ENCODE results near the gene PRODH2. TPM values are rescaled to one million over a fixed set of nuclear protein-coding genes. Genes with fewer than 3 reads are reported as not detected.

The PRODH2 gene
- total and polyA plus RNA-seq, 2 of the 13 experiments (the other 11 are each of a cell fraction or from before 2014, with no cell fraction given) = 86.7 to 118 TPM

- Histone ChIP-seq H3K9ac (ENCODE audit: insufficient read depth, low read depth, low read length) (0 out of 2 replicates have a peak overlapping the region, but pooled peaks have one; percentile 11), H4K20me1 (ENCODE audit: insufficient read depth, low read length) (no peaks in the 10 kb centered on the region), H3K4me3 (replicated peaks in 1 of 3; ENCODE audit: insufficient read depth in 1 of 3, low read depth in 2 of 3, low read length in 3 of 3) (peak overlapping the region; percentile 62 to 78 (median 75); a peak in 5 of 6 replicates), H3K36me3 (replicated peaks in 1 of 2; ENCODE audit: control insufficient read depth in 1 of 2, insufficient read depth in 2 of 2, low read length in 2 of 2) (peaks cover 0 to 1% of the 10 kb centered on the region in 2 experiments; a peak in 2 of 5 replicates), H3K79me2 (ENCODE audit: insufficient read depth, low read length) (no peaks in the 10 kb centered on the region), H3K27me3 (ENCODE audit: control insufficient read depth in 1 of 2, insufficient read depth in 2 of 2, low read length in 2 of 2) (no peaks in the 10 kb centered on the region), H3K4me2 (ENCODE audit: low read depth, low read length) (peak overlapping the region; percentile 89), H3K9me3 (ENCODE audit: low read length) (no peaks in the 10 kb centered on the region), H3K27ac (ENCODE audit: extremely low read length, insufficient read depth, low read length) (no peak overlapping the region), H2AFZ (ENCODE audit: low read length) (no peak overlapping the region), H3K4me1 (ENCODE audit: insufficient read depth, low read length) (peaks cover 38% of the 10 kb centered on the region)
- in situ Hi-C loops (cut with HindIII; ENCODE audit: extremely low pct_ligation_motif_present, low pct_unique_long_range_greater_than_20kb) = no loop called here
- ChIA-PET CTCF (ENCODE audit: low intra/inter-chr PET ratio, low total read pairs) (no interaction called here), POLR2A (interaction anchor here (1.0 to 1.8 kb wide), 4 partner anchors 8 to 36 kb away, joined by 3 to 6 read pairs (median 3); partner anchors contain the start of genes LIN37, PSENEN and U2AF1L4)
- TF ChIP-seq DZIP1 (CRISPR knock-in tag; IDR thresholded peaks at IDR 0.05) (0 out of 2 replicates have a peak, but pooled peaks have one; percentile 53), HNRNPLL (IDR thresholded peaks at IDR 0.05; ENCODE audit: low read depth, low read length, poor library complexity, severe bottlenecking) (peak; percentile 2), TEAD3 (CRISPR knock-in tag; optimal IDR thresholded peaks at IDR 0.05; ENCODE audit: borderline replicate concordance) (no peak)
- TF ChIP-seq, protein P1, sequence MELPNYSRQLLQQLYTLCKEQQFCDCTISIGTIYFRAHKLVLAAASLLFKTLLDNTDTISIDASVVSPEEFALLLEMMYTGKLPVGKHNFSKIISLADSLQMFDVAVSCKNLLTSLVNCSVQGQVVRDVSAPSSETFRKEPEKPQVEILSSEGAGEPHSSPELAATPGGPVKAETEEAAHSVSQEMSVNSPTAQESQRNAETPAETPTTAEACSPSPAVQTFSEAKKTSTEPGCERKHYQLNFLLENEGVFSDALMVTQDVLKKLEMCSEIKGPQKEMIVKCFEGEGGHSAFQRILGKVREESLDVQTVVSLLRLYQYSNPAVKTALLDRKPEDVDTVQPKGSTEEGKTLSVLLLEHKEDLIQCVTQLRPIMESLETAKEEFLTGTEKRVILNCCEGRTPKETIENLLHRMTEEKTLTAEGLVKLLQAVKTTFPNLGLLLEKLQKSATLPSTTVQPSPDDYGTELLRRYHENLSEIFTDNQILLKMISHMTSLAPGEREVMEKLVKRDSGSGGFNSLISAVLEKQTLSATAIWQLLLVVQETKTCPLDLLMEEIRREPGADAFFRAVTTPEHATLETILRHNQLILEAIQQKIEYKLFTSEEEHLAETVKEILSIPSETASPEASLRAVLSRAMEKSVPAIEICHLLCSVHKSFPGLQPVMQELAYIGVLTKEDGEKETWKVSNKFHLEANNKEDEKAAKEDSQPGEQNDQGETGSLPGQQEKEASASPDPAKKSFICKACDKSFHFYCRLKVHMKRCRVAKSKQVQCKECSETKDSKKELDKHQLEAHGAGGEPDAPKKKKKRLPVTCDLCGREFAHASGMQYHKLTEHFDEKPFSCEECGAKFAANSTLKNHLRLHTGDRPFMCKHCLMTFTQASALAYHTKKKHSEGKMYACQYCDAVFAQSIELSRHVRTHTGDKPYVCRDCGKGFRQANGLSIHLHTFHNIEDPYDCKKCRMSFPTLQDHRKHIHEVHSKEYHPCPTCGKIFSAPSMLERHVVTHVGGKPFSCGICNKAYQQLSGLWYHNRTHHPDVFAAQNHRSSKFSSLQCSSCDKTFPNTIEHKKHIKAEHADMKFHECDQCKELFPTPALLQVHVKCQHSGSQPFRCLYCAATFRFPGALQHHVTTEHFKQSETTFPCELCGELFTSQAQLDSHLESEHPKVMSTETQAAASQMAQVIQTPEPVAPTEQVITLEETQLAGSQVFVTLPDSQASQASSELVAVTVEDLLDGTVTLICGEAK (IDR thresholded peaks at IDR 0.05) = no peak
- TF ChIP-seq, protein P1 (CRISPR knock-in tag; IDR thresholded peaks at IDR 0.05) = peak; percentile 30; the same call in 1 of the 2 replicates
- FAIRE-seq (no peak), DNase-seq (ENCODE audit: low spot score) (no peak), ATAC-seq (no peak)
- TSS peak; percentile 46 for BruUV-seq (replicated peaks)
- intact Hi-C loops (cut with micrococcal nuclease; ENCODE audit: unreplicated experiment) = loop anchor here (5.0 kb wide), 1 partner anchor 36 kb away; the partner anchor contains the start of gene PRODH2
- WGBS (ENCODE audit: low lambda C conversion rate) = 66% methylated on average over 13 of the region's 13 CpGs
These were observed 36.4 kb downstream of the PRODH2 start for GRCh38 chr19:35776102-35776788.
